H4 (cell line): Measurements from ENCODE around the gene PRCC. TPM values are rescaled to one million over a fixed set of nuclear protein-coding genes. Genes with fewer than 3 reads are reported as not detected.

Source experiments
- DNase-seq: peaks from one replicate; pipeline ENCODE4 v3.0.0-alpha.2; 2015; ENCODE audit warnings: low spot score
- total RNA-seq: library from RNA; depleted of rRNA; stranded (reverse); fragments of >200 nt; shearing (Covaris generic); gene quantifications from 2 replicates; pipeline ENCODE4 v1.2.3, GENCODE V29; 2014; rRNA removed

PRCC gene
- total RNA-seq, 1 experiment from 2014 or later: 36.2 TPM

DNA sequence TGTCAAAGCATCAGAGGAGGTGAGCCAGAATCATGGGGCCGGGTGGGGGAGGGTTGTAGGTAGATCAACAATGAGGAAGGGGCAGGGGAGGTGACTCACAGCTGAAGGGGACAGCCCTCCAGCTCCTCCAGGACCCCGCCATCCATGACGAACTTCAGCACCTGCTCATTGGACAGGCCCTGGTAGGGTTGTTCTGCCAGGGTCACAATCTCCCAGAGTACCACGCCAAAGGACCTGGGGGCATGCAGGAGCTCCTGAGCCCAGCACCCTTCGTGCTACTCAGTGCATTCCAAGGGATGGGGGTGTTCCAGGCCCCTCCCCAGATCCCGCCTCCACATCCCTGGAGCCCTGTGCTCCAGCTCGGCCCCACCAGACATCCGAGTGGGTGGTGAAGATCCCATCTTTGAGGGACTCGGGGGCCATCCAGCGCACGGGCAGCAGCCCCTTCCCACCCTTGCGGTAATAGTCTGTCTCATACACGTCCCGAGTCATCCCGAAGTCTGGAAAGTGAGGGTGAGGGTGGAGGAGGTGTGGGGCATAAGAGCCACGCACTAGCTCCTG, 74.0 kb downstream of the PRCC start:
- no peak for DNase-seq

DNA sequence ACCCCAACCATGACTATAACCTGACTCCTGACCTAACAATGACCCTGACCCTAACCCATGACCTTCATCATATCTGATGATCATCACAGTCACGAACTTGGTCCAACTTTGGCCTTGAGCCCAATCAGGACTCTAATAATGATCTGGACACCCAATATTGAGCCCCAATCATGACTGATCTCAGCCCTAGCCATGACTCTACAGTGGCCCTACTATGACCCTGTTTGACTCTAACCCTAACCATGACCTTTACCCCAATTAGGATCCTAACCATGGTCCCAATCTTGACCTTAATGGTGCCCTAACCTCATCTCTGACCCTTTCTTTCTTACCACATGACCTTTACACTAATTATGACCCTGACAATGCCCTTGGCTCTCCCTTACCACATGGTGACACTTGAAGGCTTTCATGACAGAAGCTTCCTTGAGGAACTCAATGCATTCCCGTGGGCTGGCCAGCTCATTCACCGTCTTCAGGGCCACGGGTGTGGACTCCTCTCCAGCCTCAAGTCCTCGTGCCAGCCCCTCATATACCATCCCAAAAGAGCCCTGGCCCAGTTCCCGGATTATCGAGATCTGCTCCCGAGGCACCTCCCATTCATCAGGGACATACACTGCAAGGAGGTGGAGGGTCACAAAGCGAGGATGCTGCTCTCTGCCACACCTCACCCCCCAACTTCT, 75.4 kb downstream of the PRCC start:
- no peak for DNase-seq

DNA sequence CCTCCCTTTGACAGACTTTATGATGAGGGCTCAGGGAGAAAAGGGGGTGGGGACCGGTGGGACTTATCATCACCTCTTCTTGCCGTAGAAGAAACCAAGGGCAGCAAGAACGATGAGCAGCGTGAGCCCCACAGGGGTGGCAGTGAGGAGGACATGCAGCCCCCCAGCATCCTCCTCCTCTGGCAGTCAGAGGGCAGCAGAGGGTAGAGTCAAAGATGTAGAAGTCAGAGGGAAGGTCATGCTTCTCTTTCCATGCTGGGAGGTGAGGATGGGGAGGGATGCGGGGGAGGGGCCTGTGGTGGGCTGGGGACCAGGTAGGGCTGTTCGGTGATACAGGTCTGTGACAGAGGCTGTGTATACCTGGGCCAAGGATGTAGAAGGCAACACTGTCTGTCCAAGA, 76.8 kb downstream of the PRCC start:
- DNase-seq: no peak

DNA sequence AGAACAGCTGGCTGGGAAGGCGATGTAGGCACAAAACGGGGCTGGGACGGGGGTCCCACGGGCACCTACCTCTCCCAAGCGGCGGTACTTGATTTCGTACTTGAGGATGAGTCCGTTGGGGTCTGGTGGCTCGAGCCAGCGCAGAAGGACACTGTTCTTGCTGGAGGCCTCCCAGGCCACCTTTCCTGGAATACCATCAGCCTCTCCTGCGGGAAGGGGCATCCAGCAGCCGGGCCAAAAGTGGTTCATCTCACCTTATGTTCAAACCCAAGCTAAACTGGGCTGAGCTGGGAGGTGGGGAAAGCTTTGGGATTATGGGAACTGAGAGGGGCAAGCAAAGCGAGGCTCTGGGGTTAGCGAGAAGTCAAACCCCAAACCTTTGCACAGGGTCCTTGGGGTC, 77.3 kb downstream of the PRCC start:
- no peak for DNase-seq

DNA sequence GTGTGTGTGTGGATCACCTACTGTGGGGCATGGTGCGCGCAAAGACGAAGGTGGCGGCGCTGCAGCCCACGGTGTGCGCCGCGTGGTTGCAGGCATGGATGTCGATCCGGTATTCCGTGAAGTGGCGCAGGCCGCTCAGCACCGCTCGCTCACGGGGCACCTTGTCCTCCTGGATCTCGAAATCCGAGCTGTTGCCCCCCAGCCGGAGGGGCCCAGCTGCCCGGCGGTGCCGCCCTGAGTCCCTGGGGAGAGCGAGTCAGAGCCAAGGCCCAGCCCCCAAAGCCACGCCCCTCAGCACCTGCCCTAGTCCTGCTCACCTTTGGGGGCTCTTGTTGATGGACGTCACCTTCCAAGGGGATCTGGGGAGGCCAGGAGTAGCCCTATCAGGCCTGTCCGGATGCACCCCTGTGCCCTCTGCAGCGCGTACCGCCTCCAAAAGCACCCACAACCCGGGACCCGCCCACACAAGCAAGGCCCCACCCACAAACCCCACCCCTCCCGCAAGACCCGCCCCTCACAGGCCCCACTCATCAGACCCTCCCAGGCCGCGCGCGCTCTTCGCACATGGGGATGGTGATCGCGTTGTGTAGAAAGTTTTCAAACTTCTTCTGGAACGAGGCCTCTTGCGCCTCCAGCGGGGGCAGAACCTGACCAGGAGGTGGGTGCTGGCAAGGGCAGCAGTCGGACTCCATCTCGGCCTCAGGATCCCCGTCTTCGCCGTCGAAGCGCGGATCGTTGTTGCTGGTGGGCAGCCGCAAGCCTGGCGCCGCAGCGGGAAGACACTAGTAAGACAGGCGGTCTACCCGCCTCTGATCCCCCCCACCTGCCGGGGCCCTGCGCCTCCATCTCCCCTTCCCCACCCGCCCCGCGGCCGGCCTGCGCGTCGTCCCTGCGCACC, 78.0 kb downstream of the PRCC start:
- DNase-seq: no peak

DNA sequence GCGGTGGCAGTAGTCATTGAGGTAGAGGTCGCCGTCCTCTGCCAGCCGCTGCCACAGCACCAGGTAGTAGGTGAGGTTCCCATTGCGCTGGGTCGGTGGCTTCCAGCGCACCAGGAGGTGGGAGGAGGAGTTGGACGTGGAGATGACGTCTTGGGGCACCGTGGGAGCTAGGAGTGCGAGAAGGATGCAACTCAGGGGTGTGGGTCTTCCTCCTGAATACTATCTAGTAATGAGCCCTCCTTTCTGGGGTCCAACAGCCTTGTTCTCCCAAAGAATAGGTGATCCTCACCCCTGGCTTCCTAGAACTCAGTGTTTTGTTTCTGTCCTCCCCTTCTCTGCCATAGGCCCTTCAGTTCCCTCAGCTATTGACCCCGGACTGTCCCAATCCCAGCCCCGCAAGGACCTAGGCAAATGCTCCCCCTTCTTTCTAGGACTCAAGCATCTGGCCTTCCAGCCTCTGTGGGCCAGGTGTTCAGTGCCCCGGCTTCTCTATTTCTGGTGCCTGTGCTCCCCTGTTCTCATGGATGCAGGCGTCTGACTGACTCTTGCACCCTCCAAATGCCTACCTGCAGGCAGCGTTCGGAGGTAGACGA, 78.7 kb downstream of the PRCC start:
- DNase-seq: no peak

DNA sequence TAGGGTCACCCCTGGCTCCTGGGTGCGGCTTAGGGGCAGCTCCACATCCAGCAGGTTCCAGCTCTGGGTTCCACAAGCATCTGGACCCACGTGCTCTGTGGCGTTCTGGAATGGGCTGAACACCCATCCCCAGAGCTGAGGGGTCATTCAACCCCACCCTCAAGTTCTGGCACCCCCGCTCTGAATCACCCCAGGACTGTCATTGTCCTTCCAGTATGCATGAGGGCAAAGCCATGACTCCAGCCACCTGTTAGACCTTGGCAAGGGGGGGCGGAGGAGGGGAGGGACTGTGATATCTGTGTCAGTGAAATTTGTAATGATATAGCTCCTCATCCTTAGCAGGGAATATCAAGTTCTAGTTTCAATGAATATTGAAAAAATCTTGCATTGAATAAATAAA, 79.3 kb downstream of the PRCC start:
- DNase-seq: no peak

DNA sequence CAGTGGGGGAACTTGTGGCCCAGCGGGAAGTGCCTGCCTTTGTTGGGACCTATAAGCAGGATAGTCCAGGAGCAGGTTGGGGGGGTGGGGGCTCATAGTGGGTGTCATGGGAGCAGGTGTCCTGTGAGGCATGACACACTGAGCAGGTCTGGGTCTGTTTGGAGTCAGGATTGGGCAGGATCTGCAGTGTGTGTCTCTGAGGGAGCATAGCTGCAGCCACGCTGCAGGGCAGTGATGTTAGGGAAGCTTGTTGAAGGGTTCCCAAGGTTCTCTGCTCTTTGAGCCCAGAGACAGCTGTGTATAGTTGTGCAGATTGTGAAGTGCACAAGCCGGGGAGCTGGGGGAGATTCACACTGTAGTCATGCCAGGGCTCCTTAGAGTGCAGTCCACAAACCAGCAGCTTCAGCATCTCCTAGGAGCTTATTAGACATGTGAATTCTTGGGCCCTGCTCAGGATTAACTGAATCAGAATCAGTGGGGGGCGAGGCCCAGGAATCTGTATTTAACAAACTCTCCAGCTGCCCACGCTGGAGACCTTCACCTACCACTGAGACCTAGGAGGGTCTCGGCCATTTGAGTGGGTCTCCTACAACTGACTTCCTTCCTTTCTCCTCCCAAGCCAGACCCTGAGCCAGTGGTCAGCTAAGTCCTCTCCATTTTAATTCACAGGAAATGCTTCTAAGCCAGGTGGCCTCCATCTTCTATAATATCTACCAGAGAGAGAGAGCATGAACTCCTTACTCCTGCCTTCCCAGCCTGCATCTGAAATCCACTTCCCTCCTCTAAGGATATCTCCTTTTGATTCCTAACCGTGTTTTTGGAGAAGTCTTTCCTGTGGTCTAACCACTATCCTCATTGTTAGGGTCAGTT, 80.5 kb downstream of the PRCC start:
- no peak for DNase-seq

DNA sequence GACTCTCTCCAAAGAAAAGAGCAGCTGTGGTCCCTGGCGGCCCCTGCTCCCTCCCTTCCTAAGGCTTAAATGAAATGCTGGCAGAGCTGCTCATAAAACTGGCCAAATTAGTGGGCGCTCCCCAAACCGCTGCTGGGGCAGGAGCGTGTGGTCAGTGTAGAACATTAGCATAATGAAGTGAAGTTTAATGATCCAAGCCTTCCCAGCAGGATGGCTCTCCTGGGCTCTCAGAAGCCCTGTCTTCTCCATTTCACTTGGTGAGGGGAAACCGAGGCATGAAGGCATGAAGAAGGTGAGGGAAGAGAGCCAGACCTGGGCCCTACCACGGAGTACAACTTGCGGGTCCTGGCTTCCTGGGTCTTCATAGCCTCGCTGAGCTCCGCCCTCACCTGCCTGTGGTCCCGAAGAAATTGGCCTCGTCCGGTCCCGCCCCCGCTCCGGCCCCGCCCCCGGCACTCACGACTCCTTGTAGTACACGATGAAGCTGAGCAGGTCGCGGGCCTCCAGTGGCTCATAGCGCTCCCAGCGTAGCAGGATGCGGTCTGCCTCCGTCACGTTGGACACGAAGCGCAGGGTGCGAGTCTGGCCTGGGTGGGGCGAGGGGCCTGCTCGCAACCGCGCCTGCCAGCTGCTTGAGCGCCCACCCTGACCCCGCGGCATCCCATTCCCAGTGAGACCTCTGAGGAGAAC, 81.3 kb downstream of the PRCC start:
- DNase-seq: no peak

DNA sequence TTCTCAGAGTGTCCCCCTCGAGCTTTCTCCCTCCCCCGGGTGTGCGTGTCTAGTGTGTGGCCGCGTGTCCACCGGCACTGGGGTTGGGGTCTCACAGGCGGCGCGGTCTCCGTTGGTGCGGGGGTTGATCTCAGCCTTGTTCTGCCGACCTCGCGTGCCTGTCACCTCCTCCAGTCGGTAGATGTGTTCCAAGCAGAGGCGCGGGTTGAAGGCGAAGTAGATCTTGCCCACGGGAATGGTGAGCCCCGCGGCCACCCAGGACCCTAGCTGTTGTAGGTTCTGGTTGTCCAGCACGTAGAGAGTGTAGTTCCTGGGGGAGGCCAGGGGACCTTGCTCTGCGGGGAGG, 81.8 kb downstream of the PRCC start:
- no peak for DNase-seq

Other genes with a start within 250 kb of the PRCC start
- 9.2 and 12.7 TPM in 2 replicates for gene IQGAP3, start 195.0 kb upstream of the PRCC start, total RNA-seq
- not detected in 2 replicates for gene TTC24, start 187.8 kb upstream of the PRCC start, total RNA-seq
- gene NAXE, start 175.8 kb upstream of the PRCC start, total RNA-seq: 212 and 242 TPM in 2 replicates
- 31.8 and 49.3 TPM in 2 replicates for gene GPATCH4, start 166.1 kb upstream of the PRCC start, total RNA-seq
- not detected in 2 replicates for gene HAPLN2, start 148.1 kb upstream of the PRCC start, total RNA-seq
- gene BCAN, start 125.4 kb upstream of the PRCC start, total RNA-seq: 0.06 TPM in 1 of 2 replicates, not detected in the other
- 0.41 and 0.48 TPM in 2 replicates for gene NES, start 90.1 kb upstream of the PRCC start, total RNA-seq
- gene CRABP2, start 62.0 kb upstream of the PRCC start, total RNA-seq: 0.95 and 3.8 TPM in 2 replicates
- 11.6 and 20.0 TPM in 2 replicates for gene METTL25B, start 39.1 kb upstream of the PRCC start, total RNA-seq
- gene ISG20L2, start 38.8 kb upstream of the PRCC start, total RNA-seq: 22.2 and 27.0 TPM in 2 replicates
- gene MRPL24, start 26.4 kb upstream of the PRCC start, total RNA-seq: 82.2 and 96.3 TPM in 2 replicates
- 168 and 173 TPM in 2 replicates for gene HDGF, start 15.9 kb upstream of the PRCC start, total RNA-seq
- 2.5 TPM in 2 replicates for gene SH2D2A, start 49.3 kb downstream of the PRCC start, total RNA-seq
- gene INSRR, start 91.6 kb downstream of the PRCC start, total RNA-seq: not detected in 2 replicates
- gene NTRK1, start 93.3 kb downstream of the PRCC start, total RNA-seq: 0.10 TPM in 1 of 2 replicates, not detected in the other
- gene PEAR1, start 126.2 kb downstream of the PRCC start, total RNA-seq: not detected in 2 replicates
- gene LRRC71, start 153.1 kb downstream of the PRCC start, total RNA-seq: not detected in 2 replicates